GM12864 (cell line): ENCODE measurements around the gene KSR1.

Experiments
- DNase-seq: peaks from one replicate; pipeline ENCODE4 v3.0.0-alpha.2; 2011; ENCODE audit warnings: low read depth
- H3K4me3 ChIP-seq: 2 replicates; pipeline ENCODE4 v1.5.1; 2011; ENCODE audit warnings: mild to moderate bottlenecking, low read depth, low read length, control low read depth
- CTCF ChIP-seq: IDR thresholded peaks from 2 replicates; pipeline ENCODE4 v1.5.1; 2011; ENCODE audit warnings: low read depth, mild to moderate bottlenecking, moderate library complexity, low read length, control low read depth, inconsistent platforms; ENCODE audit errors: missing control alignments

The KSR1 gene

GRCh38 chr17:27588354-27588753 lies 132.1 kb downstream of the KSR1 start:
- no peak overlapping the region for H3K4me3 ChIP-seq
- DNase-seq: no peak
- TF ChIP-seq CTCF: no peak

DNA sequence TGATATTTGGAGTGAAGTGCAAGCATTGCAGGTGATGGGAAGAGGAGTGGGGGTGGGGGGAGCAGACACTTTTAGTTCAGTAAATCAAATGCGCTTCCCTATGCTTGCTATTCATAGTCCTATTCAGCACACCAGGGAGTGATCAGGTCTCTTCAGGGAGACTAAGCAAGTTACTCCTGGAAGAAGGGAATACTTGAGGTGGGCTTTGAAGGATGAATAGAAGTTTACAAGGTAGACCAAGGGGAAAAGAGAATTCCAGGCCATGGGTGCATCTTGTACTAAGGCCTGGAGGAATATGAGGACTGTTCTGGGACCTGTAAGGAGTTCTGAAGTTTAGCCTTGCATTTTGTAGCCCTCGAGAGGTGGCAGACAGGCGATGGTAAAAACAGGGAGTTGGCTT lies 134.6 kb downstream of the KSR1 start:
- no peak overlapping the region for H3K4me3 ChIP-seq
- DNase-seq: no peak
- no peak for TF ChIP-seq CTCF

DNA sequence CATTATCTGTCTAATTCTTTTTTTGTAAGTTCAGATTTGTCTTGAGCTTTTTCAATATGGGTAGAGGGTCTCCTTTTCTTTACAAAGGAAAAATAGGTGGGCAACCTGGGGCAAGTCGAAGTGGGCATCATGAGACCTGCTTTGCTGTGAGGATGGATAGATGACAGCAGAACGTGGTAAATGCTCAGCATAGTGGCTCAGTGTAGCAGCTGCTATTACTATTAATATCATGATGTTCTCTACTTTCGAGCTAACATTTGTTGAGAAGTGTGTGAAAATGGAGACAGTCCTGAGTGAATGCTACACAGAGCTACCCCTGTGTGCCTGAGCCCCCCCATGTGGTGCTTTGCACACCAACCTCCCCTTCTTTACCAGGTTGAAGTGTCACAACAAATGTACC lies 135.7 kb downstream of the KSR1 start:
- TF ChIP-seq CTCF: no peak
- H3K4me3 ChIP-seq: no peak overlapping the region
- DNase-seq: no peak

DNA sequence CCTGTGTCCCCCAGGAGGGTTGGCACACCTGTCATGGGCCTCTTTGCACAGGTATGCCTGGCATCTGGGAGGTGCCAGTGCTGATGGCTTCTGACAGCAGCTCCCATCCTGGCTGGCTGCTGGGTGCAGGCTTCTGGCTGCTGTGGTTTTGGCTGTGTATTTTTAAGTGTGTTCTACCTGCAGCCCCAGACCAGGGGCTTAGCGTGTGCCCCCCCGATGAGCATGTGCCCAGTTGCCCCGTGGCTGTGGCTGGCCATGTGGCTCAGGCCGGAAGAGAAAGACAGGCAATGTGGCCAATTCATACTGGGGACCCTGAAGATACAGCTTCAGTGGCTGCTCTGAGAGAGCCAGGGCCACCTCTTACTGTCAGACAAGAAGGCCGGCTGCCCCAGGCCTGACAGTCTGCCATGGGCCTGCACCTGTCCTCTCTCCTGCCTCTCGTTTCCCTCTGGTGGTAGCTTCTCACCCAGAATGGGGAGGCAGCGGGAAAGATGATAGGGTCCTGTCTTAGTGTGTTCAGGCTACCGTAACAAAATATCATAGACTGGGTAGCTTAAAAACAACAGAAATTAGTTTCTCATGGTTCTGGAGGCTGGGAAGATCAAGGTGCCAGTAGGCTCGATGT lies 137.1 kb downstream of the KSR1 start:
- no peak overlapping the region for H3K4me3 ChIP-seq
- TF ChIP-seq CTCF: no peak
- DNase-seq: no peak

DNA sequence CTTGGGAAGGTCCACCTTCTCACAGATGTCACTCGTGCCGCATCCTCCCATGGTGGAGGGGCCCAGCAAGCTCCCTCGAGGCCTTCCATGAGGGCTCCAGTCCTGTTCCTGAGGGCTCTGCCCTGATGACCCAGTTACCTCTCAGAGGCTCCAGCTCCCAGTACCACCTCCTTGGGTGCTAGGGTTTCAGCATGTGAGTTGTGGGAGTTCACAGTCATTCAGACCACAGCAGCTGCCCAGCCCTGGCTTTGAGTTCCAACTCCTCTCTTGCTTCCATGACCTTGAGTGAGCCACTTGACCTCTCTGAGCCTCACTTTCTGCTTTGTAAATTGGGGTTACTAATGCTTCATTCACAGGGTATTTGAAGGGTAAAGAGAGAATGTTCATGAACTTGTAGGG lies 137.6 kb downstream of the KSR1 start:
- TF ChIP-seq CTCF: no peak
- DNase-seq: no peak
- no peak overlapping the region for H3K4me3 ChIP-seq

DNA sequence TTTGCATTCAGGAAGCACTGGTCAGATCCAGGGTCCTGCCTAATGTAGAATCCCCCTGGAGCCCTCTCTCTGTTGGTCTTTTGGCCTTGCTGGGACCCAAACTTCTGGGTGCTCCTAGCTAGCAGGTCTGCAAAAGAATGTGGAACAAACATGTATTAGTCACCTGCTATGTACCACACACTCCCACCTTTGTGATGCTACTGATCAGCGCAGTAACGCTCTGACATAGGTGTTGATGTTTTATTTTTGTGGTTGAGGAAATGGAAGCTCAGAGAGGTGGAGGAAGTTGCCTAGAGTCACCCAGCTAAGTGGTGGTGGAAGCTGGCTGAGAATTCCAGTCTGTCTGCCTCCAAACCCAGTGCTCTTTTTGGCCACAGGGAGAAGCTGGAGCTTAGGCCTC lies 139.0 kb downstream of the KSR1 start:
- no peak for DNase-seq
- no peak for TF ChIP-seq CTCF
- H3K4me3 ChIP-seq: no peak overlapping the region

GRCh38 chr17:27596096-27596495 lies 139.8 kb downstream of the KSR1 start:
- no peak overlapping the region for H3K4me3 ChIP-seq
- no peak for DNase-seq
- TF ChIP-seq CTCF: no peak
